GM10266 (cell line): Measurements from ENCODE around the gene TNNT2.

Source experiments
- DNase-seq: peaks from one replicate; pipeline ENCODE4 v3.0.0; 2012; ENCODE audit errors: extremely low spot score
- CTCF ChIP-seq: IDR thresholded peaks from 2 replicates; pipeline ENCODE4 v1.5.1; 2012; ENCODE audit warnings: mild to moderate bottlenecking, low read depth; ENCODE audit not compliant: control insufficient read depth, insufficient read depth; ENCODE audit errors: missing control alignments

The TNNT2 gene

GRCh38 chr1:201395936-201396335 lies 18.5 kb upstream of the TNNT2 start:
- DNase-seq, result no peak
- TF ChIP-seq CTCF, result no peak

GRCh38 chr1:201394591-201394990 lies 17.1 kb upstream of the TNNT2 start:
- DNase-seq, result no peak
- TF ChIP-seq CTCF, result no peak

- no peak for DNase-seq
- TF ChIP-seq CTCF, result no peak
Observed at GRCh38 chr1:201393076-201393475, 15.6 kb upstream of the TNNT2 start.

GRCh38 chr1:201391651-201392511 lies 14.4 kb upstream of the TNNT2 start:
- DNase-seq, result no peak
- no peak for TF ChIP-seq CTCF

- no peak for TF ChIP-seq CTCF
- DNase-seq, result no peak
Observed at GRCh38 chr1:201391225-201391624, 13.7 kb upstream of the TNNT2 start.

- TF ChIP-seq CTCF, result no peak
- no peak for DNase-seq
Observed at GRCh38 chr1:201389051-201389450, 11.6 kb upstream of the TNNT2 start.

GRCh38 chr1:201386208-201386607 lies 8.7 kb upstream of the TNNT2 start:
- no peak for DNase-seq

More at GRCh38 chr1:201386208-201386607, 8.7 kb upstream of the TNNT2 start:
- TF ChIP-seq CTCF, result no peak
